HUES6 (cell line): ENCODE data around the gene SCN3A.
A peak's percentile ranks its signal among the peaks of the same experiment; 100 is the strongest.

Experiments
- H3K27ac ChIP-seq: 2 replicates; pipeline ENCODE4 v1.7.0; 2013; ENCODE audit warnings: low read depth, mild to moderate bottlenecking, low read length, inconsistent platforms
- H3K27me3 ChIP-seq: 2 replicates; pipeline ENCODE4 v1.6.1; 2013; ENCODE audit warnings: low read length; ENCODE audit not compliant: control insufficient read depth, insufficient read depth
- H3K36me3 ChIP-seq: 2 replicates; pipeline ENCODE4 v1.6.1; 2013; ENCODE audit warnings: low read length; ENCODE audit not compliant: control insufficient read depth, insufficient read depth
- H3K4me1 ChIP-seq: 2 replicates; pipeline ENCODE4 v1.6.1; 2013; ENCODE audit warnings: low read length; ENCODE audit not compliant: control insufficient read depth, insufficient read depth
- H3K4me3 ChIP-seq: 2 replicates; pipeline ENCODE4 v1.5.1; 2013; ENCODE audit warnings: low read depth, low read length
- H3K9ac ChIP-seq: one replicate; pipeline ENCODE4 v1.6.1; 2013; ENCODE audit warnings: mild to moderate bottlenecking, low read length
- H3K9me3 ChIP-seq: 2 replicates; pipeline ENCODE4 v1.6.1; 2013; ENCODE audit warnings: low read depth, low read length; ENCODE audit not compliant: control insufficient read depth, insufficient read depth

Gene SCN3A

GRCh38 chr2:165056564-165056963 lies 147.3 kb downstream of the SCN3A start:
- H3K4me1 ChIP-seq, result 0 out of 2 replicates have a peak, but pooled peaks cover 4% of the 10 kb centered on the region
- H3K27ac ChIP-seq, result no peak overlapping the region
- H3K36me3 ChIP-seq, result no peaks in the 10 kb centered on the region
- H3K4me3 ChIP-seq, result no peak overlapping the region
- H3K9ac ChIP-seq, result no peak overlapping the region
- no peaks in the 10 kb centered on the region for H3K9me3 ChIP-seq
- H3K27me3 ChIP-seq, result no peaks in the 10 kb centered on the region

- Histone ChIP-seq H3K27me3 (no peaks in the 10 kb centered on the region), H3K9ac (no peak overlapping the region), H3K4me3 (no peak overlapping the region), H3K4me1 (0 out of 2 replicates have a peak, but pooled peaks cover 4% of the 10 kb centered on the region), H3K27ac (no peak overlapping the region; the same call in 1 of the 2 replicates), H3K36me3 (no peaks in the 10 kb centered on the region), H3K9me3 (no peaks in the 10 kb centered on the region)
Measured at GRCh38 chr2:165055082-165055851, 148.6 kb downstream of the SCN3A start.

DNA sequence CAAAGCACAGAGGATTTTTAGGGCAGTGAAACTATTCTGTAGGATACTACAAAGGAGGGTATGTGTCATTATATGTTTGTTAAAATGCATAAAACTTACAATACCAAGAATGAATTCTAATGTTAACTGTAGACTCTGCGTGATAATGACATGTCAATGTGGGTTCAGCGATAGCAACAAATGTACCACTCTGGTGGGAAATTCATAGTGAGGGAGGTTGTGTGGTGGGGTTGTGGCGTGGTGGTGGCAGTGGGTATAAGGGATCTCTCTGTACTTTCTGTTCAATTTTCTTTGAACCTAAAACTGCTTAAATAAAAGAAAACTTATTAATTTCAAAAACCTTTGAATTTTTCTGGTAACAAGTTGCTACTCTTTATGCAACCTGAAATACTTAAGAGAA lies 149.2 kb downstream of the SCN3A start:
- Histone ChIP-seq H3K27me3 (no peaks in the 10 kb centered on the region), H3K36me3 (no peaks in the 10 kb centered on the region), H3K4me3 (no peak overlapping the region), H3K9ac (no peak overlapping the region), H3K27ac (no peak overlapping the region), H3K4me1 (0 out of 2 replicates have a peak, but pooled peaks cover 4% of the 10 kb centered on the region), H3K9me3 (no peaks in the 10 kb centered on the region)

DNA sequence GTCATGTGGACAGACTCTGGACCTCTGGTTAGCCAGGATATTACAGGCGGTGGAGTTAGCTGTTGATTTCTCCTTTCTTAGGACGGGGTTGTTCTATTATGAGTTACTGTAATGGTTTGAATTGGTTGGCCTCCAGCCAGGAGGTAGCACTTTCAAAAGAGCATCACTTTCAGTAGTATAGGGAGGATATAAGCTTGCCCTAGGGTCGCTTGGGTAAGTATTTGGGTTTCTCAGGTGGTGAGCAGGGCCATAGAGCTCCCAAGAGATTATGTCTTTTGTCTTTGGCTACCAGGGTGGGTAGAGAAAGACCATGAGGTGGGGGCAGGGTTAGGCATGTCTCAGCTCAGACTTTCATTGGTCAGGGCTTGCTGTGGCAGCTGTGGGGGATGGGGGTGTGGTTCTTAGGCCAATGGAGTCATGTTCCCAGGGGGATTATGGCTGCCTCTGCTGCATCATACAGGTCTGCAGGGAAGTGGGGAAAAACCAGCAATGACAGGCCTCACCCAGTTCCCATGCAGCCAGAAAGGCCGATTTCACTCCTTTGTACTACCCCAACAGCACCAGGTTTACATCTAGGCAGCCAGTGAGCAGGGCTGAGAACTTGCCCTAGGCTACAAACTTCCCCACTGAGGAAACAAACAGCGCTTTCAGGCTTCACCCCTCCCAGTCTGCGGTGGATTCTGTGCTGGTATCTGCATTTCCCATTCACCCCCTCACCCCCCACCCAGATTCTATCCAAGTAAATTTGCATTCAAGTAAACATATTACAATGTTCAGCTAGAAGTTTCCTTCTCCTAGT lies 159.1 kb downstream of the SCN3A start:
- Histone ChIP-seq H3K4me3 (no peak overlapping the region), H3K36me3 (no peaks in the 10 kb centered on the region), H3K27ac (peak overlapping the region; percentile 56; the same call in 1 of the 2 replicates), H3K9ac (peak overlapping the region; percentile 38), H3K9me3 (no peaks in the 10 kb centered on the region), H3K27me3 (no peaks in the 10 kb centered on the region), H3K4me1 (peaks cover 10% of the 10 kb centered on the region)
